ENCODE measurements around the gene MRPL36. TPM values are rescaled to one million over a fixed set of nuclear protein-coding genes. Genes with fewer than 3 reads are reported as not detected.

The MRPL36 gene
- total and polyA plus RNA-seq, 4 experiments from 2014 or later = 30.7 to 85.1 (median 54.7) TPM

DNA sequence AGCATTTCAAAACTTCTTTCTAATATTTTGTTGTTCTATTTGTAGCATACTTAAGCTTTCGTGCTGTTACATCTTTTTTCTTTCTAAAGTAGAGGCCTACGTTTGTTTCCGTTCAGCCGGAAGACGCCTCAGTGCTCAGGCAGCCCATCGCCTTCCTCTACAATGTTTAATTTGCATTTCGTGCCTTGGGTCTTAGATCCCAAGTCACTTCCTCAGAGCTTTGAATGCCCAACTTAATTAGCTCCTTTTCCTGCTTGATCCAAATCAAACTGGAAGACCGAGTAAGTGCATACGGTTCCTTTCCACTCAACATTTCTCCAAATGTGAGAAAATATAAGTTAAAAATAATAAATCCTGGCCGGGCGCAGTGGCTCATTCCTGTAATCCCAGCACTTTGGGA lies 43.2 kb downstream of the MRPL36 start:
- peaks cover 0 to 7% of the 10 kb centered on the region in 2 donors for H3K36me3 Mint-ChIP-seq
- Histone ChIP-seq H3K27ac (ENCODE audit: low read depth, low read length) (no peak overlapping the region), H3K4me1 (ENCODE audit: insufficient read depth, low read length) (no peaks in the 10 kb centered on the region), H3K36me3 (ENCODE audit: insufficient read depth, low read length) (no peaks in the 10 kb centered on the region), H3K27me3 (ENCODE audit: insufficient read depth, low read length) (no peaks in the 10 kb centered on the region), H3K9me3 (ENCODE audit: control insufficient read depth in 1 of 2, low read length in 2 of 2) (no peaks in the 10 kb centered on the region), H3K4me3 (ENCODE audit: low read length in 2 of 2) (no peak overlapping the region)
- no peak for DNase-seq
- H3K4me1 Mint-ChIP-seq = no peaks in the 10 kb centered on the region
- H3K9me3 Mint-ChIP-seq = peaks cover 0 to 11% (median 7%) of the 10 kb centered on the region in 8 donors
- intact Hi-C loops (cut with micrococcal nuclease) = no loop called here
- H3K4me3 Mint-ChIP-seq = no peak overlapping the region
- peaks cover 4 to 11% of the 10 kb centered on the region in 2 donors for H3K27me3 Mint-ChIP-seq
- H3K27ac Mint-ChIP-seq = no peak overlapping the region
- POLR2A ChIA-PET (ENCODE audit: partially characterized antibody) = no interaction called here
- CTCF ChIA-PET (ENCODE audit: partially characterized antibody) = interaction anchor here (1.0 kb wide), 1 partner anchor 21 kb away, joined by 3 read pairs; no protein-coding TSS in a partner anchor

DNA sequence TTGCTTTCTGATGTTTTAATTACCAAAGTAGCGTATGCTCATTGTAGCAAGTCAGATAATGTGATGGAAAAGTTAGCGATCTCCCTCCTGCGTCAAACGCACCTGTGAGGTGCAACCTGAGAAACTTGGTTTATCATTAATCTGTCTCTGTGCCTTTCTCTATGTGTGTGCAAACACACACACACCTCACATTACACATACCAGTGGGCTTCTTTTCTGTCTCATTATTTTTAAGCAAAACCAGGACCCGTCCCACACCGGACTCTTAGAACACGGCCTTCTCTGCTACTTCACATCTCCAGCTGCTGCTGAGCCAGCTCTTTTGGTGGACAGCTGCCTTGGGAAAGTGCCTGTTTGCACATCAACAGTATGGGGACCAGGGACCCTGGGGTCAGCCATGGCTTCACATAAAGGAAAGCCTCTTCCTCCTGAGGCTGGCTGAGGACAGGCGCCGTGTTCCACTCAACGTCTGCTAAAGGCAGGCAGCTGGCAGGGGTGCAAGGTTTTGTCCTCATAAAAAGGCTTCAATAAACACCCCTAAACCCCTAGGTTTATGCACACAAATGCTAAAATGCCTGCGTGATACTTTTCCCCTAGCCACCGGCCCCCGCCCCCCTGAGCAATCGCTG lies 44.2 kb downstream of the MRPL36 start:
- intact Hi-C loops (cut with micrococcal nuclease) = no loop called here
- H3K4me1 ChIP-seq (ENCODE audit: insufficient read depth, low read length) = no peaks in the 10 kb centered on the region
- Mint-ChIP-seq H3K27ac (no peak overlapping the region), H3K27me3 (peaks cover 1 to 8% of the 10 kb centered on the region in 2 donors), H3K9me3 (peaks cover 0 to 11% (median 7%) of the 10 kb centered on the region in 8 donors), H3K36me3 (peaks cover 0 to 7% of the 10 kb centered on the region in 2 donors), H3K4me1 (no peaks in the 10 kb centered on the region), H3K4me3 (no peak overlapping the region)
- DNase-seq = no peak
- H3K4me3 ChIP-seq (ENCODE audit: low read length in 2 of 2) = no peak overlapping the region
- H3K36me3 ChIP-seq (ENCODE audit: insufficient read depth, low read length) = no peaks in the 10 kb centered on the region
- H3K27ac ChIP-seq (ENCODE audit: low read depth, low read length) = no peak overlapping the region
- H3K9me3 ChIP-seq (ENCODE audit: control insufficient read depth in 1 of 2, low read length in 2 of 2) = no peaks in the 10 kb centered on the region
- ChIA-PET POLR2A (ENCODE audit: partially characterized antibody) (no interaction called here), CTCF (ENCODE audit: partially characterized antibody) (no interaction called here)
- H3K27me3 ChIP-seq (ENCODE audit: insufficient read depth, low read length) = no peaks in the 10 kb centered on the region

DNA sequence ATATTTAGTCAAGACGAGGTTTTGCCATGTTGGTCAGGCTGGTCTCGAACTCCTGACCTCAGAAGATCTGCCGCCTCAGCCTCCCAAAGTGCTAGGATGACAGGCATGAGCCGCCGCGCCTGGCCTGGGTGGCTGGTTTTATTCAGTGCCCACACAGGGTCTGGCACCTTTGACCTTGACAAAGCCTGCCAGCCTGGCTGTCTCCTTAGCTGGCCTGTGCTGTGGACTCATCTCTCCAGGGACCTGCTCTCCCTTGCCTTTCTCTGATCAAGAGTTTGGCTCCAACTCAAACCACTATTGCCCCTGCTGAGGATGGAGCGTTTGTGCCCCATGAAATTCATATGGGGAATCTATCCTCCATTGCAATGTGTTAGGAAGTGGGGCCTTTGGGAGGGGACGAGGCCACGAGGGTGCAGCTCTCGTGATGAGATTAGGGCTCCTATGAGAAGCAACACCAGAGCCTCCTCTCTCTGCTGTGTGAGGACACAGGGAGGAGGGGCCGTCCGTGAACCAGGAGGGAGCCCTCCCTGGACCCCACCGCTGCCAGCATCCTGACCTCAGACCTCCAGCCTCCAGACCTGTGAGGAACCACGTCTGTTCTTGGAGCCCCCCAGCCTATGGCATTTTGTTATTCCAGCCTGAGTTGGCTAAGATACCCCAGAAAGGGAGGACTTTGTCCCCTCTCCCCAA lies 45.0 kb downstream of the MRPL36 start:
- intact Hi-C loops (cut with micrococcal nuclease) = no loop called here
- POLR2A ChIA-PET (ENCODE audit: partially characterized antibody) = no interaction called here

DNA sequence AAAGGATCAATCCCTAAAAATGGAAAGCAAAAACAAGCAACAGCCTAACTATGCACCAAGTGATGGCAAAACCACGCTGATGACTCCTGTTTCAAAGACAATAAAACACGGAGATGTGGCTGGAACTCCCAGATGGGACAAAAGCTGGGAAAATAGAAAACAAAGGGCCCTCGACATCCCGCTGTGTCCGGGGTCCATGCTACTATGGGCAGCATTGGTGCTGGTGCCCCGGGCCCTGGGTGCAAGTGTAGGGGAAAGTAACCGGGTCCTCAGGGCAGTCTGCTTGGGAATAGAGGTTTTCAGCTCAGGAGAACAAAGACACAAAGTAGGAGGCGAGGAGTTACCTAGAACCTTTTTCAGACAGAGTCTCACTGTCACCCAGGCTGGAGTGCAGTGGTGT lies 46.1 kb downstream of the MRPL36 start:
- Histone ChIP-seq H3K36me3 (ENCODE audit: insufficient read depth, low read length) (no peaks in the 10 kb centered on the region), H3K27me3 (ENCODE audit: insufficient read depth, low read length) (no peaks in the 10 kb centered on the region), H3K4me1 (ENCODE audit: insufficient read depth, low read length) (no peaks in the 10 kb centered on the region), H3K27ac (ENCODE audit: low read depth, low read length) (no peak overlapping the region), H3K9me3 (ENCODE audit: control insufficient read depth in 1 of 2, low read length in 2 of 2) (no peaks in the 10 kb centered on the region), H3K4me3 (ENCODE audit: low read length in 2 of 2) (no peak overlapping the region)
- Mint-ChIP-seq H3K9me3 (peaks cover 0 to 6% (median 3%) of the 10 kb centered on the region in 8 donors), H3K4me1 (no peaks in the 10 kb centered on the region), H3K36me3 (peaks cover 0 to 3% of the 10 kb centered on the region in 2 donors), H3K4me3 (no peak overlapping the region), H3K27ac (no peak overlapping the region), H3K27me3 (peaks cover 1 to 8% of the 10 kb centered on the region in 2 donors)
- DNase-seq = no peak
- intact Hi-C loops (cut with micrococcal nuclease) = no loop called here
- ChIA-PET POLR2A (ENCODE audit: partially characterized antibody) (no interaction called here), CTCF (ENCODE audit: partially characterized antibody) (interaction anchor here (0.7 kb wide), 1 partner anchor 15 kb away, joined by 3 read pairs; no protein-coding TSS in a partner anchor)

More for the DNA sequence above, 45.0 kb downstream of the MRPL36 start:
- H3K9me3 ChIP-seq (ENCODE audit: control insufficient read depth in 1 of 2, low read length in 2 of 2) = no peaks in the 10 kb centered on the region
- no peak overlapping the region for H3K27ac ChIP-seq (ENCODE audit: low read depth, low read length)
- H3K4me1 ChIP-seq (ENCODE audit: insufficient read depth, low read length) = no peaks in the 10 kb centered on the region
- Mint-ChIP-seq H3K36me3 (peaks cover 0 to 7% of the 10 kb centered on the region in 2 donors), H3K9me3 (peaks cover 0 to 11% (median 7%) of the 10 kb centered on the region in 8 donors), H3K4me3 (no peak overlapping the region), H3K27ac (no peak overlapping the region), H3K27me3 (peaks cover 1 to 8% of the 10 kb centered on the region in 2 donors), H3K4me1 (no peaks in the 10 kb centered on the region)
- no peak for DNase-seq
- H3K4me3 ChIP-seq (ENCODE audit: low read length in 2 of 2) = no peak overlapping the region
- no peaks in the 10 kb centered on the region for H3K36me3 ChIP-seq (ENCODE audit: insufficient read depth, low read length)
- CTCF ChIA-PET (ENCODE audit: partially characterized antibody) = interaction anchor here (0.9 kb wide), 1 partner anchor 53 kb away, joined by 4 read pairs; no protein-coding TSS in a partner anchor
- H3K27me3 ChIP-seq (ENCODE audit: insufficient read depth, low read length) = no peaks in the 10 kb centered on the region

DNA sequence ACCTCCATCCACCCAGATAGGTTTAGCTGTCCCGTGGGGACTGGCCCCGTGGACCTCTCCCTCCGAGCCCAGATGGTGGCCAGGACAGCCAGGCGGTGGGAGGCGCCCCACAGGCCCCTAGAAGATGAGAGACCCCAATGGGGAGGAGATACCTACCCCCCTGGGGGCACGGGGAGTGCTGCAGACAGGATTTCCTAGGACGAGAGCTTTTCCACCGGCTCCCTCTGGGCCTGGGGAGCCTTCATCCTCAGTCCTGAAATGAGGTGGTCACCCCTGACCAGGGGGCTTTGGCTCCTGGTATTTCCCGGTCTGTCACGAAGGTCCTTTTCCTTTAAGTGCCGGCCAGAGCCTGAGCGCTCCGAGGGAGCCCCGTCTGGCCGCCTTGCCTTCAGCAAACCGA lies 46.8 kb downstream of the MRPL36 start:
- intact Hi-C loops (cut with micrococcal nuclease) = no loop called here
- CTCF ChIA-PET (ENCODE audit: partially characterized antibody) = interaction anchor here (0.7 kb wide), 1 partner anchor 15 kb away, joined by 3 read pairs; no protein-coding TSS in a partner anchor

DNA sequence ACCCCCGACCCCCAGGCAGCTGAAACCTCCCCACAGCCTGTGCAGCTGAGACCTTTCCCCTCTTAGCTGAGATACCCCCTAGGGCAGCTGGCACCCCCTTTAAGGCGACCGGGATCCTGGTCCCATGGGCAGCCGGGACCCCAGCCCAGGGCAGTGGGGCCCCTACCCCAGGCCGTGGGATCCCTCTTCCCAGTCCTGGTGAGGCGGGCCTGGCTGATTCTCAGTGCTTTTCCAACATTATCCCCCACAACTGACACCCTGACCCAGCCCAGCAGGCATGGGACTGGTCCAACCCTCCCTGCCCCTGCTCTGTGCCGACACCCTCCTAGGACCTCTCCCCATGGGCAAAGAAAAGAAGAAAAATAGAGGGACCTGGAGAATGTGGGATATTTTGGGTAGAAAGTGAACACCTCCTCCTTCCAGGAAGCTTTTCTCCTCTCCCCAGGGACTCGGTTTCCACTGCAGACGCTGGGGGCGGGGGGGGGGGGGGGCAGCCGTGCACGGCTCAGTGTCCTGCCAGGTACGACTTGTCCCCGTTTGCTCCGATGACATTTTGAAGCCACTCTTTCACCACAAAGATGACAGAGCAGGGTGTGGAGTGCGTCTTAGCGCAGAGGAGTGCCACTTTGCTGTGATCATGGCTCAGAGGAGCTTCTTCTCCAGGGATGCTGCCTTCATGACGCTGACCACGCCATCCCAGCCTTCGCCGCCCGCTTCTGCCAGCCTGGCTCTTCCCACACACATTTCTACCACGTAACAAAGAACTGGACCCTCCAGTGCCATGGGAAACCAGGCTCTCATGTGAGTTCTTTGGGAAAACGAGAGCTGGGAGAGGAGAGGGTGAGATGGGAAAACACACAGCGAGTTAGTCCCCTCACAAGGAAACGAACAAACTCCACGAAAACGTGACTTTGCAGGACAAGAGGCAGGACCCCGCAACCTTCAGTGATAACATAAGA lies 47.5 kb downstream of the MRPL36 start:
- no peak overlapping the region for H3K27ac ChIP-seq (ENCODE audit: low read depth, low read length)
- no peaks in the 10 kb centered on the region for H3K36me3 Mint-ChIP-seq
- intact Hi-C loops (cut with micrococcal nuclease) = no loop called here
- no peaks in the 10 kb centered on the region for H3K4me1 Mint-ChIP-seq
- H3K9me3 ChIP-seq (ENCODE audit: control insufficient read depth in 1 of 2, low read length in 2 of 2) = no peaks in the 10 kb centered on the region
- no peak for DNase-seq
- no peaks in the 10 kb centered on the region for H3K27me3 ChIP-seq (ENCODE audit: insufficient read depth, low read length)
- no peak overlapping the region for H3K27ac Mint-ChIP-seq
- ChIA-PET POLR2A (ENCODE audit: partially characterized antibody) (no interaction called here), CTCF (ENCODE audit: partially characterized antibody) (interaction anchor here (0.7 kb wide), 1 partner anchor 14 kb away, joined by 3 read pairs; no protein-coding TSS in a partner anchor)
- no peaks in the 10 kb centered on the region for H3K4me1 ChIP-seq (ENCODE audit: insufficient read depth, low read length)
- H3K36me3 ChIP-seq (ENCODE audit: insufficient read depth, low read length) = no peaks in the 10 kb centered on the region
- H3K27me3 Mint-ChIP-seq = peaks cover 1 to 8% of the 10 kb centered on the region in 2 donors
- H3K4me3 Mint-ChIP-seq = no peak overlapping the region
- no peak overlapping the region for H3K4me3 ChIP-seq (ENCODE audit: low read length in 2 of 2)
- H3K9me3 Mint-ChIP-seq = no peaks in the 10 kb centered on the region

More for the DNA sequence above, 46.8 kb downstream of the MRPL36 start:
- H3K9me3 ChIP-seq (ENCODE audit: control insufficient read depth in 1 of 2, low read length in 2 of 2) = no peaks in the 10 kb centered on the region
- Mint-ChIP-seq H3K4me3 (no peak overlapping the region), H3K4me1 (no peaks in the 10 kb centered on the region), H3K36me3 (no peaks in the 10 kb centered on the region), H3K27ac (no peak overlapping the region), H3K27me3 (peaks cover 1 to 8% of the 10 kb centered on the region in 2 donors), H3K9me3 (no peaks in the 10 kb centered on the region)
- no peaks in the 10 kb centered on the region for H3K4me1 ChIP-seq (ENCODE audit: insufficient read depth, low read length)
- no peak overlapping the region for H3K27ac ChIP-seq (ENCODE audit: low read depth, low read length)
- H3K27me3 ChIP-seq (ENCODE audit: insufficient read depth, low read length) = no peaks in the 10 kb centered on the region
- no peak for DNase-seq
- H3K4me3 ChIP-seq (ENCODE audit: low read length in 2 of 2) = no peak overlapping the region
- no peaks in the 10 kb centered on the region for H3K36me3 ChIP-seq (ENCODE audit: insufficient read depth, low read length)
- POLR2A ChIA-PET (ENCODE audit: partially characterized antibody) = no interaction called here
